Measurements from ENCODE around the gene RASSF1.

The RASSF1 gene, protein sequence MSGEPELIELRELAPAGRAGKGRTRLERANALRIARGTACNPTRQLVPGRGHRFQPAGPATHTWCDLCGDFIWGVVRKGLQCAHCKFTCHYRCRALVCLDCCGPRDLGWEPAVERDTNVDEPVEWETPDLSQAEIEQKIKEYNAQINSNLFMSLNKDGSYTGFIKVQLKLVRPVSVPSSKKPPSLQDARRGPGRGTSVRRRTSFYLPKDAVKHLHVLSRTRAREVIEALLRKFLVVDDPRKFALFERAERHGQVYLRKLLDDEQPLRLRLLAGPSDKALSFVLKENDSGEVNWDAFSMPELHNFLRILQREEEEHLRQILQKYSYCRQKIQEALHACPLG

DNA sequence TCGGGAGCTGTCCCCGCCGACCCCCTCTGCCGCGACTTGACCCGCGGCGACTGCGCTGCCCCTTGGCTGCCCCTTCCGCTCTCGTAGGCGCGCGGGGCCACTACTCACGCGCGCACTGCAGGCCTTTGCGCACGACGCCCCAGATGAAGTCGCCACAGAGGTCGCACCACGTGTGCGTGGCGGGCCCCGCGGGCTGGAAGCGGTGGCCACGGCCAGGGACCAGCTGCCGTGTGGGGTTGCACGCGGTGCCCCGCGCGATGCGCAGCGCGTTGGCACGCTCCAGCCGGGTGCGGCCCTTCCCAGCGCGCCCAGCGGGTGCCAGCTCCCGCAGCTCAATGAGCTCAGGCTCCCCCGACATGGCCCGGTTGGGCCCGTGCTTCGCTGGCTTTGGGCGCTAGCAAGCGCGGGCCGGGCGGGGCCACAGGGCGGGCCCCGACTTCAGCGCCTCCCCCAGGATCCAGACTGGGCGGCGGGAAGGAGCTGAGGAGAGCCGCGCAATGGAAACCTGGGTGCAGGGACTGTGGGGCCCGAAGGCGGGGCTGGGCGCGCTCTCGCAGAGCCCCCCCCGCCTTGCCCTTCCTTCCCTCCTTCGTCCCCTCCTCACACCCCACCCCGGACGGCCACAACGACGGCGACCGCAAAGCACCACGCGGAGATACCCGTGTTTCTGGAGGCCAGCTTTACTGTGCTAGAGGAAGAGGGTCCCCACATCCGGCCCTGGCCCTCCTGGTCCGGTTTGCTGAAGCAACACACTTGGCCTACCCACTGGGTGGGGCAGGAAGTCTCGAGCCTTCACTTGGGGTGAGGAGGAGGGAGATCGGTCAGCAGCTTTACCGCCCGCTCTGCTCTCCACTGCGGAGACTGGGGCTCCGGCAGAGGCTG lies at the start of gene RASSF1:
TSS of gene RASSF1 (minus strand) at position 389 of the 882 bp plus-strand sequence. CDS start at position 358, 31 bp downstream.
- peak; percentile 69 for DNase-seq (ENCODE audit: low spot score)

DNA sequence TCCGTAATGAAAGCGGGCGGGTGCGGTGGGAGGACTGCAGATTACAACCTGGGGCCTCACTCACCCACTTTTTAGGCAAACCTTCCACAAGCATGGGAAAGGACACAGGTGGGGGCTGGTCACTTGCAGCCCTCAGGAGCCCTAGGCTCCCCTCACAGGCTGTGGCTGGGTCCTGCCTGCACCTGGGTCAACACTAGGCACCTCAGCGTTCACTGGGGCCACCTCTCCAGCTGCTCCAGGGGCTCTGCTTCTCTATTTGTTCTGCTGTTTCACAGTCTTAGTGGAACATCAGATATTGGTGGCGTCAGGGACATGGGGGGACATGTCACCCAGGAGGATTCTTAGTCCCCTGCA lies 48.8 kb upstream of the RASSF1 start:
- DNase-seq (ENCODE audit: low spot score), result no peak

DNA sequence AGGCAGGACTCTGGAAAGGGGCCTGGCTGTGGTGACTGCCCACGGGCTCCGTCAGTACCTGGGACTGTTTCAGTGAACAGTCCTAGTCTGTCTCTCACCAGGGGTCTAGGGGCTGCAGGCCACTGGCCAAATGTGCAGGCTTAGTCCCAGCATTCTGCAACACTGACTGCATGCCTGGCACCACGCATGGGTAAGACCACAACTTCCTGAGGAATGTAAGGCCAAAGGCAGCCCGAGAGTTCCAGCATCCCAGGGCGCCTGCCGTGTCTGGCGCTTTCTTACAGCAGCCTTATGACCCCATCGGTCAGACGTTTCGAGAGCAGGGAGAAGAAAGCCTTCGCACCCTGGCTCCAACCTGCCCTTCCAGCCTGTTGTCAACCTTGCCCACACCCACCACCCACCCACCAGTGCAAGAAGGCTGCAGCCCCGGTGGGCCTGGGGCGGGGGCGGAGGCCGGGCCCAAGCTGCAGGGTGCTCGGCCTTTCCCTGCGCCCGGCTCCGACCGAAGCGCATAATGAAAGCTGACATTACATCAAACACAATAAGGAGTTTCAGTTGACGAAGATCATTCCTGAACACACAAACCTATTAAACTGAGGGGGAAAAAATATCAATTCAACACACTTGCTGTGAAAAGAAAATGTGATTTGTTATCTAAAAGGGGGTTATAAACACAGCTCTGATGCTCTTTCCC lies 48.2 kb upstream of the RASSF1 start:
- DNase-seq (ENCODE audit: low spot score), result no peak

DNA sequence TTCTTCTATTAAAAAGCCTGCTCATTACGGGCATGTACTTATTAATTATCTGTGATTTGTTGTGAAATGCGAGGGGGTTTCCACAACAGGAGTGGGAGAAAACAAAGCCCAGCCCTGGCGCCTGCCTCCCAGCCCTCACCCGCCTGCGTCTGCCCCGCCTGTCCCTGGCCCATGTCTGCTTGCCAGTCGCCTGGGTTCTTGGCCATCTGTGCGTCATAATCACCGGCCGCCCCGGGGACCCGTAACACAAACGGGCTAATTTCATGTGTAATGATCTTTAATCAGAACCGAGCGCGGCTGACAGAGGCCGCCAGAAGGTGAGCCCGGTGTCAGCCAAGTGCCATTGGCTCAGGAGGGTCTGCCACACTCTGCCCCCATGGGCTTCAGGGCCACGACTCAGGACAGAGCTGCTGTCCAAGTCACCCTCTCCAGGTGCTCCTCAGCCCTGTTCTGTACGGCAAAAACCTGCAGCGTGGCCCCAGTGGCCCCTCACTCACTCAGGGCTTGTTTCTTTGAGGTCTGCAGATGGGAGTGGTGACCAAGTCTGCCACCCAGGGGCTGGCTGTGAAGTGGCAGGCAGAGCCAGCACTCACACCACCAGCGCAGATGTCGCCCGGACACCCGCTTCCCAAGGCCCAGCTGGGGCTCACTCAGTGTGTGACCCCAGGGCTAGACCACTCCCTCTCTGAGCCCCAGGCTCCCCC lies 47.5 kb upstream of the RASSF1 start:
- no peak for DNase-seq (ENCODE audit: low spot score)

DNA sequence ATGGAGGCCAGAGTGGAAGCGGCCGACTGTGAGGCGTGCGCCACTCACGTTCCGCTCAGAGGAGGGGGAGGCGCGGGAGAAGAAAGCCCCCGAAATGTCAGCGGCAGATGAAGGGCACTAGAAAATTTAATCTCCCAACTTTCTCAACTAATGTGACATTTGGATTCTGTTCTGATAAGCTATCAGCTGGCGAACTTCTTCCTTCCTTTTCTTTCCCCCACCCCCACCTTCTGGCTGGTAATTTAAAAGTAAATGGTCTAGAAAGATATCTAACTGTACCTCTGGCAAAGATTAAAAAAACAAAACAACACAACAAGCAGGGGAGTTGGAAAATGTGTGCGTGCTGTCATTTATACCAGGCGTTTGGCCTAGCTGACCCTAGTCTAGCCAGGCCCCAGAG lies 45.1 kb upstream of the RASSF1 start:
- DNase-seq (ENCODE audit: low spot score), result no peak

DNA sequence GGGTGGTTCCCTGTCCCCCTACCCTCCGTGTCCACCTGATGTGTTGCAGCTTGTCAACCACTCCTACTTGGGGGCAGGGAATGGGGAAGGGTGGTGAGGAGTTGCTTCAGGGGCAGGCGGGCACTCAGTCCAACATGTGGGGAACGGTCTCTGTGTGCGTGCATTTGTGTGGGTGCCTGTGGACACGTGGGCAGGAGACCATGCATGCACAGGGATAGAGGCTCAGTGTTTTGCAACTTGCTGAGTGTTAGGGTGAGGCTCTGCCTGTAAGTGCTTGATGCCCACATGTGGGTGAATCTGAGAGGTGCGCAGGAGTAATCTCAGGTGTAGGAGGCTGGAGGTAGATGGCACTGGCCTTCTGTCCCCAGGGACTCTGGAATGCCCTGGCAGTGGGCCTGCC lies 43.1 kb upstream of the RASSF1 start:
- DNase-seq (ENCODE audit: low spot score), result no peak

DNA sequence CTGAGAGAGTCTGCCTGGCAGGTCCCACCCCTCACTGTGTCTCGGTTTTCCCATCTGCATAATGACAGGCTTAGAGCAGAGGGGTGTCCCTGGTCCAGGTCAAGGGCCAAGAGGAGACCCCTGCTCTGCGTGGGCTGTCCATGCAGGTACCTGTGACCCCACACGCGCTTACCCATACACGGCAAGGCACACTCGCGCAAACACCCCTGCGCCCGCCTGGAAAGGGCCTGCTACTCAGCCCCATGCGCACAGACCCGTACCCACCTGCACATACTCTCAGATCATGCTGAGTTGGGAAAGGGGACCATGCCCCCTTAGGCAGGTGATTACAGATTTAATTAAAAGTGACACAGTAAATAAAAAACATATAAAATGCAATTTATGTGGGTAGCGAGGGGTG lies 42.1 kb upstream of the RASSF1 start:
- no peak for DNase-seq (ENCODE audit: low spot score)

DNA sequence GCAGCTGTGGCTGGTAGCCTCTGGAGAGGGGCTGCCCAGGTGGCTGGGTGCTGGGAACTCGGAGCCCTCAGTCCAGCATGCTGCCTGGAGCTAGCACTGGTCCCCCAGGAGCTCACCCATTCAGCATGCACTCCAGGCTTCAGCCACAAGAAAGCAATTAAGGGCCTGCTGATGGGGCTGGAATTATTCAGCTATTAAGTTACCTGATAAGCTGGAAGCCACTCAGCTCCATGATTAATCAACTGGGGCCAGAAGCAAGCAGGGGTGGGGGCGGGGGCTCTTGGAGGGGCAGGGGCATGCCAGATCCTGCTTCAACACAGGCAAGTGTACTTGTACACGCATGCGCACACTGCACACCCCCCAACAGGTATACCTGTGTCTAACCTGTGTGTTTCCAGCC lies 40.7 kb upstream of the RASSF1 start:
- no peak for DNase-seq (ENCODE audit: low spot score)

DNA sequence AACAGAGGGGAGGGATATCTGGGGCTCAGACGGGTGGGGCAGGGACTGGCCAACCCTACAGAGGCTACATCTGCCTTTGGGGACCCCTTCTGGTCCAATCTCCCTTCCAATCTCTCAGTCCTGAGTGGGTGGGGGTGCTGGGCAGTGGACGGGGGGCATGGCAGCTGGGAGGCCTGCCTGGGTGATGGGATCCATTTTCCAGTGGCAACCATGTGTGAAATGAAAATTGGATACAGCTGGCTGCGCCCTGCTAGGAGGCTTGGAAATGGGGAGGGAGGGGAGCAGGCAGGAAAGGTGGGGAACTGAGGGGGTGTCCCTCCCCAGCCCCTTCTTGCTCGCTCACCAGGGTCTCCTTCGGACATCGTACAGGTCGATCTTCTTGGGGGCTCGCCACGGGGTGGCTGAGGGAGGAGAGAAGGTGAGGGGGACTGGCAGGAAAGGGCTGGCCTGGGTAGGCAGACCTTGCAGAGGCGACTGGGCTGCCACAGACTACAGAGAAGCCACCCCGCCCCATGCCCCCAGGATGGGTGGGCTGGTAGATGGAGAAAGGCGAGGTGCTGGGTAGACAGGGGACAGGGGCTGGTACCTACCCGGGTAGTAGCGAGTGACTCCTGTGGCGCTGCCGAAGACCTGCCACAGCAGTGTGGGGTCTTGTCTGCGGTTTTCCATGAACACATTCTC lies 39.9 kb upstream of the RASSF1 start:
- DNase-seq (ENCODE audit: low spot score), result no peak

DNA sequence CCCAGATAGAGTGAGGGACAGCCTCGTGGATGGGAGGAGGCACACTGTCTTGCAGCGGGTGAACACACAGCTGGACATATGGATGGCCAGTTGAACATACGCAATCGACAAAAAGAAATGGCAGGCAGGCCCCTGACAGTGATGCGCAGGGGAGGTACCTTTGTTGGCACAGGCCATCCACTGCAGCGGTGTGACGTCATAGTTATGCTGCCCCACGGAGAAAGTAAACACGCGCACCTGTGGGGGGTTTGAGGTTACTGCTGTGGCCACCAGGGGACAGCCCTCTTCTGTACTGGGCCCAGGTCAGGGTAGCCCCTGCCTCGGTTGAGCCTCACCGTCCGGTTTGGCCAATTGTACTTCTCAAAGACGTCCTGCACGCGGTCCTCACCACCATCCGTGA lies 38.1 kb upstream of the RASSF1 start:
- no peak for DNase-seq (ENCODE audit: low spot score)

DNA sequence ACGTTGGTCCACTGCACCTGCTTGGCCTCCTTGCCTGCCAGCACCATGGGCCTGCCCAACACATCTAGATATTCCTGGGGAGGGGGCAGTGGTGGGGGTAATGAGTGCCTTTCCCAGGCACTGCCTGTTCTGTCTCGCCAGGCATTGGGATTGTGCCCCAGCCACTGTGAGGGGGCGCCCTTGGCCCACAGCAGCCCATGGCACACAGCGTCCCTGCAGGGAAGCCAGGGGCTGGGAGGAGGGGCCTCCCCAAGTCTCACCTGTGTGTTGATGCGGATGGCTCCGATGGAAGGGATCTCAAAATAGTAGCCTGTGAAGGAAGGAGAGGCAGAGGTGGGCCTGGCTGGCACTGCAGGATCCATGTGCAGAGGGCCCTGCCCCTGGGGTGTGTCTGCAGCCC lies 37.4 kb upstream of the RASSF1 start:
- DNase-seq (ENCODE audit: low spot score), result no peak

DNA sequence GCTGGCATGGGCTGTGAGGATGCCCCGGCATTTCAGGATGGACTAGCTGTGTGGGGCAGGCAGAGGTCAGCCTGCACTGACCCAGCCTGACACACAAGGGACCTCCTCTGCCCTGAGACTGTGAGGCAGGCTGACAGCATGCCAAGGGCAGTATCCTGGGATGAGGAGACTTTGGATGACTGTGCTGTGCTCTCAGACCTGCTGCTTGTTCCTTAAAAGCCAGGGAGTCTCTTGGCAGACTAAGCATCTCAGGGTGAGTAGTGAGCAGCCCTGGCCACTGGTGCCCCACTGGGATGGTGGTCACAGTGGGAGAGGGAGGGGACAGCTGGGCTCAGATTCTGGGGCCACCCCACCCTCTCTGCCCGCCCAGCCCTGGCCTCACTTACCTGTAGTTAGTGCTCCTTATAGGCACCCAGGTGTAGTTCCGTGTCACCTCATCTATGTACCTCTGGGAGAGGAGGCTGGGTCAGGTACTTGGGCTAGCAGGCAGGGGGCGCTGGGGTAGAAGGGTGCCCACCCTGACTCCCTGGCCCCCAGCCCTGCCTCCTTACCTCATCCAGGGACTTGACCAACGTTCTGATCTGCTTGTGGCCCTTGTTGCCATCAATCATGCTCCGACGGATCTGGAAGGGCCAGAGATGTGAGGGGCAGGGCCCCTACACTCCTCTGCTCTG lies 34.8 kb upstream of the RASSF1 start:
- no peak for DNase-seq (ENCODE audit: low spot score)

DNA sequence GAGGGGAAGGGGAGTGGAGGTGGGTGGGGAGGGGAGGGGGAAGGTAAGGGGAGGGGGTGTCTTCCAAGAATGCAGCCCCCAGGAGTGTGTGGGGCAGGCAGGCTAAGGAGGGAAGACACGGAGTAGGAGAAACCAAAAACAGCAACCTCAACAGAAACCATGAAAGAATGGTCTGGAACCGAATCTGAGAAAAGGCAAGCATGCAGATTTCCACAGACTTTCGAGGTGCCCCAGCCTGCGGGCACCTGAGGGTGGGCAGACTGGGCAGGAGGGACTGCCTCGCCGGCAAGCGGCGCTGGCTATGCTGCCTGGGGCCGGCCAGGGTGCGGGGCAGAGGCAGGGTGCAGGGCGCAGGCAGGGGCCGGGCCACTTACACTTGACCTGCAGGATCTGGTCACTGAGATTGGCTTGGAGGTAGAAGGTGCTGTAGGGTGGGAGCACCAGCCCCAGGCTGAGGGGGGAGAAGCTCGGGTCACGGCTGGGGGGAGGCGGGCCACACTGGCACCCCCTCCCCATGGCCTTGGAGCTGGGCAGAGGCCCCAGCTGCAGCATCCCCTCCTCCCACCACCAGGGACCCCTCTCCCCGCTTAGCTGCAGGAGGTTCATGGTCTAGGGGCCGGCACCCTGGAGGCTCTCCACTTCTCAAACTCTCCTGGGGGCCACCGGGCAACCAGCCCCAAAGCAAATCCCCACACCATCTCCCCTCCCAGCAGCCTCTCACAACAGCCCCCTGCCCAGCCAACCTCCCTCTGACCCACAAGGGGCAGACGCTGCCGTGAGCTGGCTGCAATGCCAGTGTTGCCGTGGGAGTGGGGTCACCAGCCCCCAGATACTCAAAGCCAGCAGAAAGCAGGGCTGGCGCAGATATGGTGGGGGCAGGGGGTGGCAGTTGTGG lies 34.0 kb upstream of the RASSF1 start:
- DNase-seq (ENCODE audit: low spot score), result no peak

DNA sequence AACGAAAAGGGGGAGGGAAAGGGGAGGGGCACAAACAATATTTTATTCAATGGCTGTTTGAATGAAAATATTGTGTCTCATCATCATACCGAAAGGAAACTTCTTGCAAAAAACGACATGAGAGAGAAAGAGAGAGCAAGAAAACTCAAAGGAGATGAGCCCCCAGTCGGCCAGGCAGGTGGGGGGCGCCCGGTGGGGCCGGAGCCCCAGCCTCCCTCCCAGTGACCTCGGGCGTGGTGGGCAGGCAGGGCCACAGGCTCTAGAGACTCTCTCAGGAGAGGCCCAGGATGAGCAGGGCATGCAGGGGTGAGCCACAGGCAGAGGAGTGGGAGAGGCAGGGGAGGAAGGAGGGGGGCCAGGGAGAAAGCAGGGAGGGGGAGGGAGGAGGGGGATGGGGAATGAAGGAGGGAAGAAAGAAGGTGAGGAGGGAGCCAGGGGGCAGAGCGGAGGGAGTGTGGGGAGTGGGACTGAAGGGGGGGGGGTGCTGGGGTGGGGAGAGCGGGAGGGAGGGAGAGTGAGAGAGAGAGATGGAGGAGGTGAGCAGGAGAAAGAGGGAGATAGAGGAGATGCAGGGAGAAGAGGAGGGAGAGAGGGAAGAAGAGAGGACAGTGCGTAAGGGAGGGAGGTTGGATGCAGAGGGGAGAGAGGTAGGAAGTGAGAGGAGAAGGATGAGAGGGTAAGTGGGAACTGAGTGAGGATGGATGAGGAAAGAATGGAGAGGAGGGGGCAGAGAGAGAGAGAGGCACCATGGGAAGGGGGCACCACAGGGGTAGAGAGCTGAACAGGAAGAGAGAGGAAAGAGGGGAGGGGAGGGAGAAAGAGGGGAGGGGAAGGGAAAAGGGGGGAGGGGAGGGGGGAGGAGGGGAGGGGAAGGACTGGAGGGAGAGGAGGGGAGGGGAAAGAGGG lies 32.8 kb upstream of the RASSF1 start:
- no peak for DNase-seq (ENCODE audit: low spot score)

DNA sequence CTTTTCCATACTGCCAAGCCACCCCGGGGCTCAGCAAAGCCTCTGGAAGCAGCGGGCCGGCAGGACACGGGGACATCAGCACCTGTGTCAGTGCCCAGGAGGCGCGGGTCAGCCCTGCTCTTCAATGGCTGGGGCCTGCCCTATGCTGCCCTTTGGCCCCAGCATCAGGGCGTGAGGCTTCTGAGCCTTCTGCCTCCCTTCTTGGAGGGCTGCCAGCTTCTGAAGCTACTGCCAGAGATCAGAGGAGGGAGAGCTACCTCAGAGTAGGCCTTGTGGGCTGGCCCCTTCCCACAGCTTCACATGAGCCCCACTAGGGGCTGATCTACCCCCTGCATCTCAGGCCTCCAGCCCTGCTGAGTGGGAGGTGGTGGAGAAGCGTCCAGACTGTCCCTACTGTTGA lies 31.7 kb upstream of the RASSF1 start:
- DNase-seq (ENCODE audit: low spot score), result no peak

DNA sequence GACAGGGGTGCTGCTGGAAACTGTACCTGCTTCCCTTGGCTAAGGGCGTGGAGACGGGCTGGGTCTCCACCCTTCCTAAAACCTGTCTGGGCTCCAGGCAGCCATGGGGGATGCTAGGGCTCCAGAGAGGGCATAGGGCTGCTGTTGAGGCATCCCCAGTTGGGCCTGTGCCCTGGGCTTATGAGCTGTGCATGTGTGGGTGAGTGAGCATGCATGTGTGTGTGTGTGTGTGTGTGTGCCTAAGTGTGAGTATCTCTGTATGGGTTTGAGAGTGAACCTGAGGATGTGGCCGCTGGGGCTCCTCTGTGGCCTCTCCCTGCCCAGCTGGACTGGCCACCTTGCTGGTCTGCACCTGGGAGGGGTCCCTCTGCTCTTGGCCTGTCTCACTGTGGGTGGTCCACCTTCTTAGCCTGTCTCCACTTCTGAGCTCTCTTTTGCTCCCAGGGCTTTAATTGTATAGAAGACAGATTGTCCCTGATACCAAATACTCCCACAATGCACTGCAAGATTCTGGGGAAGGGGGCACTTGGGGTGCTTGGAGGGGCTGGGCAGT lies 30.6 kb upstream of the RASSF1 start:
- DNase-seq (ENCODE audit: low spot score), result no peak

DNA sequence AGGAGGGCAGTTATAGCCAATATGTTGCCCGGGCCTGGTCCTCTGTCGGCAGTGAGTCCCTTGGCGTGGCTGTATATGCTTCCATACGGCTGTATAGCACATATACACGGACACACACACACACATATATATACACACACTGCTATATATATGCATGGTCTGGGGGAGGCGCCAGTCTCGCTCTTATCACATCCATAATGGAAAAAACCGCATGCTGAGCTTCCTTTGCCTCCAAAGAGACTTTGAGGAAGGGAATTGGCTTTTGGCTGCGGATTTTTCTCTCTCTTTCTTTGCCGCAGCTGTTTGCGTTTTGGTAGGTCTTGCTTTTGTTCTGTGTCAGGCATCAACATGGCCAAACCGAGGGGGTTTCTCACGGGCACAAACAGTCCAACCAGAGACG lies 30.0 kb upstream of the RASSF1 start:
- DNase-seq (ENCODE audit: low spot score), result no peak

DNA sequence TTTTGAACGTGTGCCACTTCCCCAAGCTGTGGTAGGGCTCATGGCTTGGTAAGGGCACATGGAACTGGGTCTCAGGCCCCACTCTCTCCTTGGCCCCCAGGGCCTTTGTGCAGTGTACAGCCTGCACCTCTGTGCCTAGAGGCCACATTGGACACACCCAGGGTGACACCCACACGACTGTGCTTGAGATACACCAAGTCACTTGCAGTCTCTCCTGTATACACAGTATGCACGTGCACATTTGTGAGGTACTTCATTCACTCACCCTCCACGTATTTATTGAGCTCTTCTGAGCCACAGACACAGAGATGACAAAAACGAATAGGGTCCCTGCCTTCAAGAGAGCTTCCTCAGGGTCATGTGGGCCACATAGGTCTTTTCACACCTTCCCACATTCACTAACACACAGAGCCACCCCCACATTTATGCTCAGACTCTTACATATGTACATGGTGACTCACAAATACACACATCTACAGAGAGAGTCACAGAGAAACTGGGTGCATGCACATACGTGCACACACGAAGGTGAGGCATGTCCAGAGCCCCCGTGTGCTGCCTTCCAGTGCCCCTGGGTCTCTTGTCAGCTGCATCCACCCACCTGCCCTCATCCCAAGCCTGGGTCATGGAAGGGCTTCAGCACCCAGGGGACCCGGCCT lies 28.5 kb upstream of the RASSF1 start:
- DNase-seq (ENCODE audit: low spot score), result no peak
